Ovary (tissue), 10 donors: ENCODE data around the gene FBN3. TPM values are rescaled to one million over a fixed set of nuclear protein-coding genes. Genes with fewer than 3 reads are reported as not detected.

Source experiments
- DNase-seq, 5 donors: peaks; one replicate each; pipeline ENCODE4 v3.0.0-alpha.2; 2019 to 2020
- H3K27ac ChIP-seq, 2 donors: fragments of 200-600 bp; one replicate each; pipeline versions ENCODE4 v1.5.1 to v1.8.0; 2019 to 2022
- H3K27me3 ChIP-seq: fragments of 200-600 bp; one replicate; pipeline ENCODE4 v1.8.0; 2022
- H3K36me3 ChIP-seq: fragments of 200-600 bp; sonication (generic); one replicate; pipeline ENCODE4 v1.5.1; 2019
- H3K4me1 ChIP-seq: one replicate; pipeline ENCODE4 v1.8.1; 2013; ENCODE audit warnings: mild to moderate bottlenecking, moderate library complexity; ENCODE audit not compliant: insufficient read depth
- H3K4me3 ChIP-seq: fragments of 200-600 bp; sonication (generic); one replicate; pipeline ENCODE4 v1.5.1; 2017
- H3K9me3 ChIP-seq, 2 donors: fragments of 200-600 bp in 1 of 2; sonication (generic) in 1 of 2; one replicate each; pipeline versions ENCODE4 v1.5.1 to v1.8.1; 2013 to 2019; ENCODE audit warnings: mild to moderate bottlenecking in 1 of 2, moderate library complexity in 1 of 2
- EP300 ChIP-seq: sonication (generic); formaldehyde crosslinking; IDR thresholded peaks from one replicate; pipeline ENCODE4 v1.6.1; 2017; ENCODE audit warnings: antibody characterized with exemption
- POLR2A ChIP-seq: fragments of 450-650 bp; IDR thresholded peaks from one replicate; pipeline ENCODE4 v1.6.1; 2017; ENCODE audit warnings: antibody characterized with exemption, mild to moderate bottlenecking, moderate library complexity
- WGBS, 3 donors: extraction: QIAGEN DNeasy Blood & Tissue Kit in 1 of 3; methylation state at CpG; one replicate each; pipeline versions ENCODE4 v1.1.5 to v1.1.7; 2013 to 2017; 5-methylcytosine and 5-hydroxymethylcytosine counted together
- intact Hi-C, 4 donors: fragments of 100-400 bp; cut with DNase I; formaldehyde crosslinking; loops; one replicate each; pipeline versions ENCODE4 v1.11.0 to v1.15.1; 2022 to 2023
- long read RNA-seq, 3 donors: library from polyadenylated mRNA in 2 of 3; unstranded in 2 of 3; transcript quantifications; one replicate each; pipeline ENCODE4 v2.0.0 and lab custom pipeline, GENCODE V29; 2021 to 2026
- polyA plus RNA-seq, 2 donors: library from polyadenylated mRNA; stranded (reverse); fragments of 200-250 nt in 1 of 2; fragments of 350-450 nt in 1 of 2; fragmentation: Illumina TruSeq in 1 of 2; extraction: RNeasy Lipid Tissue Mini Kit (QIAGEN cat#74804) in 1 of 2; gene quantifications; one replicate each; pipeline ENCODE4 v1.2.3, GENCODE V29; 2013 to 2014
- total RNA-seq, 7 donors: library from RNA; depleted of rRNA in 2 of 7; stranded (reverse); fragments of >200 nt in 2 of 7; fragmentation: NEBNext Ultra II Directional in 3 of 7; extraction: Animal tissue kit (Norgen Biotek cat#: 25700) in 3 of 7; gene quantifications; one replicate each; pipeline versions ENCODE4 v1.1.0 to v1.2.4, GENCODE V29; 2016 to 2023
- TF ChIP-seq, protein P1 (sequence below), 3 donors: fragments of 450-650 bp in 2 of 3; fragments of 200-600 bp in 1 of 3; IDR thresholded peaks; one replicate each; pipeline versions ENCODE4 v1.5.1 to v1.8.0; 2016 to 2022; ENCODE audit warnings: antibody characterized with exemption in 3 of 3, mild to moderate bottlenecking in 1 of 3
- donor health status: DM: no; HTN: no; CAD: no; lungs with moderate emphysema.
- donor health status: DM: no; HTN: no; CAD: no.
- donor health status: Bipolar disorder and iron deficiency.
- donor health status: DM: yes; HTN: yes; CAD: no.
- donor health status: DM: no; HTN: no; CAD: no.
- donor health status: DM: yes; HTN: yes; CAD: no.

FBN3 gene
- under 1 TPM in 6 of 7 donors, not detected in 1; 0.08 to 0.74 (median 0.28) TPM for total RNA-seq
- under 1 TPM in 1 of 2 donors, not detected in 1; 0.21 TPM for polyA plus RNA-seq
- long read RNA-seq, donor 1, result 0 reads
- long read RNA-seq, donor 2, result 0 reads
- long read RNA-seq, donor 3, partial matches to known transcripts, result 0 of 1 reads
- long read RNA-seq, donor 3, other reads (novel, unspliced or antisense), result 1 of 1 reads

DNA sequence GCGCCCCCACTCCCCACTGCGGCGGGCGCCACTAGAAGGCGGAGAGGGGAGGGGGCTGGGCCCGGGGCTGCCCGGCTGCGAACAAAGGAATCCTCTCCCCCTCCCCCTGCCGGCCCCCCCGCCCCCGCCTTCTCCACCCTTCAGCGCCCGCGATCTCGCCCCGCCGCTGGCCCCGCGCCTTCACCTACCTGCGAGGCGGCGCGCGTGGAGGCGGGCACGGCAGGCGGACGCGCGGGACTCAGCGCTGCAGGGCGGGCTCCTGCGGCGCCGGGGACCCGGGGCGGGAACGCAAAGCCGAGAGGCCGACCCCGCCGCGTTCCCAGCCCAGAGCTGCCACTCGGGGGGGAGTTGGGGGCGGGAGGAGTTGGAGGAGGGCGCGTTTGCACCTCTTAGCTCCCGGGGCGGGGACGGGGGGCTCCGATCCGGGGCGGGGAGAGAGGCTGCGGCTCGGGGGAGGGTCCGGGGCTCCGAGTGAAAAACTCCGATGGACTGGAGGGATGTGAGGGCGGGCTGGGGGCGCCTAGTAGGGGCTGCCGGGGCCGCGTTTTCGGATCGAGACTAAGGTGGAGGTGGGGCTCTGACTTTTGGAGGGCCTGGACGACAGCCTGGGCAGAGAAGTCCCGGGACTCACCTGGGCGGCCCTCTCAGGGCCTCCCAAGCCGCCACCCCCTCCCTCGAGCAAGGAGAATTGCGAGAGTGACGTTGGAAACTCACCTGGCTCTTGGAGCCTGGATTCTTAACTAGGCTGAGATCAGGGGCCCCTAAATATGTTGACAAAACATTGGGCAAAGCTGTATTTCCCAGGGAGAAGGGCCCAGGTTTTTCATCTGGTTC is at the start of gene FBN3:
TSS of gene FBN3 (minus strand) at position 332 of the 834 bp plus-strand sequence. CDS start 2,112 bp downstream, outside the sequence.
- 5 to 14% (median 12%) methylated on average over 16 to 69 of the region's 72 CpGs for WGBS, 3 donors
- no peak for TF ChIP-seq POLR2A
- TF ChIP-seq, protein P1, sequence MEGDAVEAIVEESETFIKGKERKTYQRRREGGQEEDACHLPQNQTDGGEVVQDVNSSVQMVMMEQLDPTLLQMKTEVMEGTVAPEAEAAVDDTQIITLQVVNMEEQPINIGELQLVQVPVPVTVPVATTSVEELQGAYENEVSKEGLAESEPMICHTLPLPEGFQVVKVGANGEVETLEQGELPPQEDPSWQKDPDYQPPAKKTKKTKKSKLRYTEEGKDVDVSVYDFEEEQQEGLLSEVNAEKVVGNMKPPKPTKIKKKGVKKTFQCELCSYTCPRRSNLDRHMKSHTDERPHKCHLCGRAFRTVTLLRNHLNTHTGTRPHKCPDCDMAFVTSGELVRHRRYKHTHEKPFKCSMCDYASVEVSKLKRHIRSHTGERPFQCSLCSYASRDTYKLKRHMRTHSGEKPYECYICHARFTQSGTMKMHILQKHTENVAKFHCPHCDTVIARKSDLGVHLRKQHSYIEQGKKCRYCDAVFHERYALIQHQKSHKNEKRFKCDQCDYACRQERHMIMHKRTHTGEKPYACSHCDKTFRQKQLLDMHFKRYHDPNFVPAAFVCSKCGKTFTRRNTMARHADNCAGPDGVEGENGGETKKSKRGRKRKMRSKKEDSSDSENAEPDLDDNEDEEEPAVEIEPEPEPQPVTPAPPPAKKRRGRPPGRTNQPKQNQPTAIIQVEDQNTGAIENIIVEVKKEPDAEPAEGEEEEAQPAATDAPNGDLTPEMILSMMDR (IDR thresholded peaks at IDR 0.05), result no peak
- TF ChIP-seq EP300, result no peak
- DNase-seq, result no peak
- no peak within 1 kb of the TSS for H3K27ac ChIP-seq
- no peak within 1 kb of the TSS for H3K4me3 ChIP-seq
- H3K36me3 ChIP-seq, result no peaks in the 10 kb centered on the region
- intact Hi-C loops, result loop anchor here in 1 of 4 donors (10.0 kb wide), 1 partner anchor 105 kb away; no protein-coding TSS in a partner anchor
- no peaks in the 10 kb centered on the region for H3K27me3 ChIP-seq
- H3K9me3 ChIP-seq, result no peaks in the 10 kb centered on the region
- H3K4me1 ChIP-seq, result no peaks in the 10 kb centered on the region

DNA sequence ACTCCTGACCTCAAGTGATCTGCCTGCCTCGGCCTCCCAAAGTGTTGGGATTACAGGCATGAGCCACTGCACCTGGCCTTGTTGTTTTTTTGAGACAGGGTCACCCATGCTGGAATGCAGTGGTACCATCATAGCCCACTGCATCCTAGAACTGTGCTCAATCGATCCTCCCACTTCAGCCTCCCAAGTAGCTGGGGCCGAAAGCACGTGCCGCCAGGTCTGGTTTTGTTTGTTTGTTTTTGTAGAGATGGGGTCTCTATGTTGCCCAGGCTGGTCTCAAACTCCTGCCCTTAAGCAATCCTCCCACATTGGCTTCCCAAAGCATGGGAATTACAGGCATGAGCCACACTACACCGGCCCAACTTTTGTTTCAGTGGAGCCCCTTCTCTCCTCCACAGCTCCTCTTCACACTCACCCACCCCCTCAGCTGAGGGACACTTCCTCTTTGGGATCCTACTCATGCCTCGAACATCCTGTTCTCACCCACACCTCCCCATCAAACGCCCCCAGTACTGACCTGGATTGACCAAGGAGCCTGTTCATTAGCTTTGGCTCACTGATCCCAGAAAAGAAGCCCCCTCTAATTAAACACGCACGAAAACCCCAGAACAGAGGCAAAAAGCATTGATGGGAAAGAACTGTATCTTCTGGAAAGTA is 47.0 kb upstream of the FBN3 start:
- Histone ChIP-seq H3K4me1 (no peaks in the 10 kb centered on the region), H3K27me3 (no peaks in the 10 kb centered on the region), H3K27ac (no peak overlapping the region), H3K36me3 (no peaks in the 10 kb centered on the region), H3K4me3 (no peak overlapping the region), H3K9me3 (no peaks in the 10 kb centered on the region)
- no peak for DNase-seq
- WGBS, 3 donors, result 54 to 56% (median 56%) methylated on average over 10 of the region's 10 CpGs
- intact Hi-C loops, result no loop called here
- TF ChIP-seq, protein P1 (IDR thresholded peaks at IDR 0.05), result no peak
- TF ChIP-seq POLR2A (no peak), EP300 (no peak)

DNA sequence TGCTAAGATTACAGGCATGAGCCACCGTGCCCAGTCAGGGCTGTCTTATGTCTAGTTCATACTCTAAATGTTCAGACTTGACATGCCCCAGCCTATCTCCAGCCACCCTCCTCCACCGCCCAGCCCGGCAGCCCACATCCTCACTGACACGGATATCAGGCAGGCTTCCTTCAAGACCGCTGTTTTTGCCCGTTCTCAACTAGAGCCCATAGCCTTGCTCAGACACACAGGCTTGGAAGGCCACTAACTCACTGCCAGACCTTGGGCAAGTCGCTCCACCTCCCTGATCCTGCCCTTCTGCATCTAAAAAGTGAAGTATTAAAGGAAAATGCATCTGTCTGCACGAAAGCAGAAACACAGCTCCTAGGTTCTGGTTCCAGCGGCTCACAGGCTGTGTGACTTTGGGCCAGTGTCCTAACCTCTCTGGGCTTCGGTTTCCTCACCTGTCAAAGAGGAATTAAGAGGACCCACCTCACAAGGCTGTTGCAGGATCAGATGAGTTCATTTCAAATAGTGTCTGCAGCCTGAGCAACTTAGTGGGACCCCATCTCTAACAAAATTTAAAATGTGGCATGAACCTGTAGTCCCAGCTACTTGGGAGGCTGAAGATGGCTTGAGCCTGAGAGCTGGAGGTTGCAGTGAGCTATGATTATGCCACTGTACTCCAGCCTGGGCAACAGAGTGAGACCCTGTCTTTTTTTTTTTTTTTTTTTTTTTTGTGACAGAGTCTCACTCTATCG is 45.3 kb upstream of the FBN3 start:
- Histone ChIP-seq H3K27ac (no peak overlapping the region), H3K36me3 (no peaks in the 10 kb centered on the region), H3K9me3 (no peaks in the 10 kb centered on the region), H3K4me1 (no peaks in the 10 kb centered on the region), H3K4me3 (no peak overlapping the region), H3K27me3 (no peaks in the 10 kb centered on the region)
- intact Hi-C loops, result no loop called here
- no peak for DNase-seq
- WGBS, 3 donors, result 37 to 56% (median 50%) methylated on average over 11 of the region's 11 CpGs
- TF ChIP-seq, protein P1 (IDR thresholded peaks at IDR 0.05), result no peak
- TF ChIP-seq EP300 (no peak), POLR2A (no peak)

DNA sequence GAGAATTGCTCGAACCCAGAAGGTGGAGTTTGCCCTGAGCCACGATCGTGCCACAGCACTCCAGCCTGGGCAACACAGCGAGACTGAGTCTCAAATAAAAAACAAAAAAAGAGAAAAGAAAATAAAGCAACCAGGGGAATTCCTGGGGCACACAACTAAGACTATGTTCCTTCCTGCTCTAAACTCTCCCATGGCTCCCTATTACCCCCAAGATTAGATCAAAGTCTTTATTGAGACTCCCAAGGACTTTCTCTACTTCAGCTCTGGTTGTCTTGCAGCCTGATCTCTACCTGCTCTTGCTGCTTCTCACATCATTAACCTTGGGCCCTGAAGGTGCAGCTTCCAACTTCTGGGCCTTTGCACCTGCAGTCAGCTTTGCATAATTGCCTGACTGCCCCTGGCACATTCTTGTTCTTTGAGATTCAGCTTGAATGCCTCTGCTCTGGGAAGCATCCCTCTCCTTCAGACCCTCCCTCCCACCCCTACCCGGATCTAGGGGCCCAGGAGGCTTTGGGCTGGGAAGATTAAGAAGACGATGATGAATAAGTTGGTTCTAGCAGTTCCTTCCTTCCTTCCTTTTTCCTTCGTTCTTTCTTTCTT is 42.9 kb upstream of the FBN3 start:
- 67 to 74% (median 73%) methylated on average over 7 of the region's 7 CpGs for WGBS, 3 donors
- no peaks in the 10 kb centered on the region for H3K9me3 ChIP-seq
- intact Hi-C loops, result no loop called here
- DNase-seq, result no peak
- TF ChIP-seq EP300 (no peak), POLR2A (no peak)
- TF ChIP-seq, protein P1 (IDR thresholded peaks at IDR 0.05), result no peak
- no peaks in the 10 kb centered on the region for H3K27me3 ChIP-seq
- H3K4me3 ChIP-seq, result no peak overlapping the region
- H3K4me1 ChIP-seq, result no peaks in the 10 kb centered on the region
- H3K27ac ChIP-seq, result no peak overlapping the region
- H3K36me3 ChIP-seq, result no peaks in the 10 kb centered on the region
